ENCODE measurements around the gene VPS26C.

The VPS26C gene

DNA sequence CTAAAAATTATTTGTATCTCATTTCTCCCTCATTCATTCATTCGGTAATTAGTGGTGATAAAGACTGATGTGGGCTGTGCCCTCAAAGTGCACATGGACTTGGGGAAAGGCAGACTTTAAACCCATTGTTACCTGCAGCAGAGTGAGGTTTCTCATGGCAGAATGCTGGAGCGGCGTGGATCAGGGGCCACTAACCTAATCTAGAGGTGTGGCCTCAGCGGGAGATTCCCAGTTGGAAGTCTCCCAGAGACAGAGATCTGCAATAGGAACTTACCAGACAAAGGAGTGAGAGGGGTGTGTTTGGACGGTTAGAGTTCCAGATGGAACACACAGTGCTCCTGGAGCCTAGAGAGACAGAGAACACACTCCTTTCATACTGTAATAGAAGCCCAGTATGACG, 73.5 kb downstream of the VPS26C start:
- no peaks in the 10 kb centered on the region for H3K79me2 ChIP-seq (ENCODE audit: insufficient read depth, low read length)
- no peaks in the 10 kb centered on the region for H3F3A ChIP-seq (ENCODE audit: insufficient read depth, low read length)
- no peaks in the 10 kb centered on the region for H3K9me3 ChIP-seq (ENCODE audit: low read length)
- no peak for TF ChIP-seq EZH2 (IDR thresholded peaks at IDR 0.05; ENCODE audit: borderline replicate concordance, low read length)
- TF ChIP-seq, protein P1, sequence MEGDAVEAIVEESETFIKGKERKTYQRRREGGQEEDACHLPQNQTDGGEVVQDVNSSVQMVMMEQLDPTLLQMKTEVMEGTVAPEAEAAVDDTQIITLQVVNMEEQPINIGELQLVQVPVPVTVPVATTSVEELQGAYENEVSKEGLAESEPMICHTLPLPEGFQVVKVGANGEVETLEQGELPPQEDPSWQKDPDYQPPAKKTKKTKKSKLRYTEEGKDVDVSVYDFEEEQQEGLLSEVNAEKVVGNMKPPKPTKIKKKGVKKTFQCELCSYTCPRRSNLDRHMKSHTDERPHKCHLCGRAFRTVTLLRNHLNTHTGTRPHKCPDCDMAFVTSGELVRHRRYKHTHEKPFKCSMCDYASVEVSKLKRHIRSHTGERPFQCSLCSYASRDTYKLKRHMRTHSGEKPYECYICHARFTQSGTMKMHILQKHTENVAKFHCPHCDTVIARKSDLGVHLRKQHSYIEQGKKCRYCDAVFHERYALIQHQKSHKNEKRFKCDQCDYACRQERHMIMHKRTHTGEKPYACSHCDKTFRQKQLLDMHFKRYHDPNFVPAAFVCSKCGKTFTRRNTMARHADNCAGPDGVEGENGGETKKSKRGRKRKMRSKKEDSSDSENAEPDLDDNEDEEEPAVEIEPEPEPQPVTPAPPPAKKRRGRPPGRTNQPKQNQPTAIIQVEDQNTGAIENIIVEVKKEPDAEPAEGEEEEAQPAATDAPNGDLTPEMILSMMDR (IDR thresholded peaks at IDR 0.05; ENCODE audit: low read length): no peak
- H3K9me2 ChIP-seq (ENCODE audit: low read depth, low read length): no peaks in the 10 kb centered on the region
- H3K27me3 ChIP-seq (ENCODE audit: insufficient read depth, low read length): no peaks in the 10 kb centered on the region
- H3K4me2 ChIP-seq (ENCODE audit: low read length): no peak overlapping the region
- no peaks in the 10 kb centered on the region for H4K20me1 ChIP-seq (ENCODE audit: insufficient read depth, low read length)
- no peak overlapping the region for H3K9ac ChIP-seq (ENCODE audit: low read length)
- H3K4me1 ChIP-seq (ENCODE audit: insufficient read depth, low read length, severe bottlenecking): no peaks in the 10 kb centered on the region
- no peak overlapping the region for H2AFZ ChIP-seq (ENCODE audit: low read length)
- H3K27ac ChIP-seq (ENCODE audit: low read depth, low read length, poor library complexity, severe bottlenecking): no peak overlapping the region
- H3K36me3 ChIP-seq (ENCODE audit: insufficient read depth, low read length): peaks cover 86% of the 10 kb centered on the region
- H3K4me3 ChIP-seq (ENCODE audit: low read depth, low read length, poor library complexity, severe bottlenecking): no peak overlapping the region

DNA sequence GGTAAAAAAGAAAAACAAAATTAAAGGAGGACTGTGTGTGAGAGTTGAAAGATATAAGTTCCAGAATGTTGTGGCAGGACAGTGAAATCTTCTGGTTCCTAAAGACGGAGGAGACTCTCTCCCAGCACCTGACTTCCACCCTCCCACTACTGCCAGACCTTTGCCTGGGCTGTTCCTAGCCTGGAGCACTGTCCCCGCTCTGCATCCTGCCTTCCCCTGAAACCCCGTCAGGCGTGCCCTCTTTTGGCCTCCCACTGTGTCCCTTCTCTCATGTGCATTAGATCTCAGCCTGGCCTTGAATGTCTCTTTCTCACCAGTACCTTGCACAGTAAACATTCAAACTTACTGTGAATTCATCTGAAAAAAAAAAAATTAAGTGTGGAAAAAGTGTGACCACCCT, 74.1 kb downstream of the VPS26C start:
- H3K36me3 ChIP-seq (ENCODE audit: insufficient read depth, low read length): peaks cover 87% of the 10 kb centered on the region
- H3K4me2 ChIP-seq (ENCODE audit: low read length): no peak overlapping the region
- H3K4me1 ChIP-seq (ENCODE audit: insufficient read depth, low read length, severe bottlenecking): no peaks in the 10 kb centered on the region
- H4K20me1 ChIP-seq (ENCODE audit: insufficient read depth, low read length): no peaks in the 10 kb centered on the region
- H3K9me2 ChIP-seq (ENCODE audit: low read depth, low read length): no peaks in the 10 kb centered on the region
- H3K27ac ChIP-seq (ENCODE audit: low read depth, low read length, poor library complexity, severe bottlenecking): no peak overlapping the region
- no peak overlapping the region for H3K4me3 ChIP-seq (ENCODE audit: low read depth, low read length, poor library complexity, severe bottlenecking)
- H3K9ac ChIP-seq (ENCODE audit: low read length): no peak overlapping the region
- no peaks in the 10 kb centered on the region for H3K27me3 ChIP-seq (ENCODE audit: insufficient read depth, low read length)
- no peaks in the 10 kb centered on the region for H3F3A ChIP-seq (ENCODE audit: insufficient read depth, low read length)
- no peaks in the 10 kb centered on the region for H3K9me3 ChIP-seq (ENCODE audit: low read length)
- no peak overlapping the region for H2AFZ ChIP-seq (ENCODE audit: low read length)
- no peaks in the 10 kb centered on the region for H3K79me2 ChIP-seq (ENCODE audit: insufficient read depth, low read length)
- TF ChIP-seq EZH2 (IDR thresholded peaks at IDR 0.05; ENCODE audit: borderline replicate concordance, low read length): no peak
- TF ChIP-seq, protein P1 (IDR thresholded peaks at IDR 0.05; ENCODE audit: low read length): no peak

DNA sequence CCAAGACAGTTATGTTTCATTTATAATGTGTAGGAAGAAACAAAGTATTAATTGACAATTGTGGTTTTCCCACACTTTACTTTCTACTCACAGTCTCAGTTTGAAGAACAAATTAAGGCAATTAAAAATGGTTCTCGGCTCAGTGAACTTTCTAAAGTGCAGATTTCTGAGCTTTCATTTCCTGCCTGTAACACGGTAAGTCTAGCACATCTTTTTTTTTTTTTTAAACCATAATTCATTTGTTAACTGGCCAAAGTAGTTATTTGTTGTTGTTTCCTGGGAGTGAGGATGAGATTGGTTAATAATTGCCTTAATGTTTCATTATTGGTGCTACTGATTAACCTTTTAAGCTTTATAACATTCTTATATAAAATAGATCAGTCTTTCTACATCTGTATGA, 75.1 kb downstream of the VPS26C start:
- Histone ChIP-seq H3K36me3 (ENCODE audit: insufficient read depth, low read length) (peaks cover 87% of the 10 kb centered on the region), H3K27ac (ENCODE audit: low read depth, low read length, poor library complexity, severe bottlenecking) (no peak overlapping the region)
- TF ChIP-seq, protein P1 (IDR thresholded peaks at IDR 0.05; ENCODE audit: low read length): no peak
- no peak for TF ChIP-seq EZH2 (IDR thresholded peaks at IDR 0.05; ENCODE audit: borderline replicate concordance, low read length)

More for the DNA sequence above, 75.1 kb downstream of the VPS26C start:
- H4K20me1 ChIP-seq (ENCODE audit: insufficient read depth, low read length): no peaks in the 10 kb centered on the region
- H2AFZ ChIP-seq (ENCODE audit: low read length): no peak overlapping the region
- H3K9me3 ChIP-seq (ENCODE audit: low read length): no peaks in the 10 kb centered on the region
- H3K4me1 ChIP-seq (ENCODE audit: insufficient read depth, low read length, severe bottlenecking): no peaks in the 10 kb centered on the region
- no peaks in the 10 kb centered on the region for H3K27me3 ChIP-seq (ENCODE audit: insufficient read depth, low read length)
- H3K9me2 ChIP-seq (ENCODE audit: low read depth, low read length): no peaks in the 10 kb centered on the region
- no peak overlapping the region for H3K4me3 ChIP-seq (ENCODE audit: low read depth, low read length, poor library complexity, severe bottlenecking)
- no peaks in the 10 kb centered on the region for H3F3A ChIP-seq (ENCODE audit: insufficient read depth, low read length)
- H3K9ac ChIP-seq (ENCODE audit: low read length): no peak overlapping the region
- no peaks in the 10 kb centered on the region for H3K79me2 ChIP-seq (ENCODE audit: insufficient read depth, low read length)
- no peak overlapping the region for H3K4me2 ChIP-seq (ENCODE audit: low read length)
